IPS-15b (cell line): ENCODE measurements around the gene TOX2.

Source experiments
- H3K27me3 ChIP-seq: one replicate; pipeline ENCODE4 v1.6.1; 2013; ENCODE audit warnings: low read length; ENCODE audit not compliant: control insufficient read depth, insufficient read depth
- H3K36me3 ChIP-seq: one replicate; pipeline ENCODE4 v1.6.1; 2013; ENCODE audit warnings: low read length; ENCODE audit not compliant: control insufficient read depth, insufficient read depth
- H3K4me1 ChIP-seq: one replicate; pipeline ENCODE4 v1.6.1; 2013; ENCODE audit warnings: mild to moderate bottlenecking, low read length; ENCODE audit not compliant: control insufficient read depth, insufficient read depth
- H3K4me3 ChIP-seq: one replicate; pipeline ENCODE4 v1.5.1; 2013; ENCODE audit warnings: low read depth, low read length
- H3K9ac ChIP-seq: one replicate; pipeline ENCODE4 v1.6.1; 2013; ENCODE audit warnings: low read depth, mild to moderate bottlenecking, low read length
- H3K9me3 ChIP-seq: one replicate; pipeline ENCODE4 v1.6.1; 2013; ENCODE audit warnings: mild to moderate bottlenecking, low read length; ENCODE audit not compliant: control insufficient read depth, insufficient read depth

Gene TOX2

GRCh38 chr20:43903953-43904826, 10.5 kb upstream of the TOX2 start:
- no peak overlapping the region for H3K4me3 ChIP-seq
- no peaks in the 10 kb centered on the region for H3K36me3 ChIP-seq
- no peaks in the 10 kb centered on the region for H3K27me3 ChIP-seq
- peaks cover 10% of the 10 kb centered on the region for H3K4me1 ChIP-seq
- H3K9me3 ChIP-seq: no peaks in the 10 kb centered on the region
- H3K9ac ChIP-seq: no peak overlapping the region

DNA sequence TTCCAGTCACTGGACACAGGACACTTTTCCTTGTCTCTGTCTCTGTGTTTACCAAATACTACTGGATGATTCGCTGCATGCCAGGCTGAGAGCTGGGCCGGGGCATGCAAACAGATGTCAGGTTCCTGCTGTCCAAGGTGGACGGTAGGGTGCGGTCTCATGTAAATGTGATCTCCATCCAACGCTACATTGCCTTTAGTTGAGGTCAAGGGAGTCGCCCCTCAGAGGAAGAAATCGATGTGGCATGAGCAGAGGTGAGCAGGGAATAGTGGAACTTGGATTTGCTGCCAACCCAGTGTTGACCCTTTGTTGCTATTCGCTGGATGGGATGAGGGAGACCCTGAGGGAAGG, 9.8 kb upstream of the TOX2 start:
- peaks cover 9% of the 10 kb centered on the region for H3K4me1 ChIP-seq
- H3K9me3 ChIP-seq: no peaks in the 10 kb centered on the region
- H3K4me3 ChIP-seq: no peak overlapping the region
- no peak overlapping the region for H3K9ac ChIP-seq
- H3K36me3 ChIP-seq: no peaks in the 10 kb centered on the region
- H3K27me3 ChIP-seq: no peaks in the 10 kb centered on the region

DNA sequence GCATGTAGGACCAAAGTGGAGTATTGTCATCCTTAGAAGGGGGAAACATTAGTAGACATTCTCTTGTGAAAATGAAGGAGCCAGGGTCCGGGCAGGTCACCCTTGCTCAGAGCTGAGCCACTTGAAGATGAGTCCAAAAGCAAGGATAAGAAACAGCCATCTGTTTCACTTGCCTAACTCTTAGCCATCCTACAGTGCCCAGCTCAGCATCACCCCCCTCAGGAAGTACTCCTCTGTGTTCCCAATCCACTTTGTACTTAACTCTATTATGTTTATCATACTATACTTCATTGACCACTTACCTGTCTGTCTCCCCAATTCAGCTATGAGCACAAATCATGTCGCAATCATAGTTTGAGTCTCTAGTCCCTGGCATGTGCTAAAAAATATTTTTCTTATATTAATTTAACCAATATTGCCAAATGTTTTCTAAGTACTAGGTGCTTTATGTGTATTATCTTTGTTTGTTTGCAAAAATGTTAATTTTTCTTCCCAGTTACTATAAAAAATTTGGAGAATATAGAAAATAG, 8.1 kb upstream of the TOX2 start:
- Histone ChIP-seq H3K4me1 (peaks cover 6% of the 10 kb centered on the region), H3K27me3 (no peaks in the 10 kb centered on the region), H3K9ac (no peak overlapping the region), H3K36me3 (no peaks in the 10 kb centered on the region), H3K9me3 (no peaks in the 10 kb centered on the region), H3K4me3 (no peak overlapping the region)

- peaks cover 6% of the 10 kb centered on the region for H3K4me1 ChIP-seq
- H3K4me3 ChIP-seq: no peak overlapping the region
- H3K36me3 ChIP-seq: no peaks in the 10 kb centered on the region
- peaks cover 20% of the 10 kb centered on the region for H3K27me3 ChIP-seq
- H3K9me3 ChIP-seq: no peaks in the 10 kb centered on the region
- no peak overlapping the region for H3K9ac ChIP-seq
Observed at GRCh38 chr20:43909211-43909610, 5.4 kb upstream of the TOX2 start.

GRCh38 chr20:43909720-43910119, 4.9 kb upstream of the TOX2 start:
- no peaks in the 10 kb centered on the region for H3K9me3 ChIP-seq
- H3K4me3 ChIP-seq: no peak overlapping the region
- peaks cover 22% of the 10 kb centered on the region for H3K27me3 ChIP-seq
- H3K9ac ChIP-seq: no peak overlapping the region
- H3K36me3 ChIP-seq: no peaks in the 10 kb centered on the region
- peaks cover 4% of the 10 kb centered on the region for H3K4me1 ChIP-seq

- Histone ChIP-seq H3K9ac (no peak overlapping the region), H3K36me3 (no peaks in the 10 kb centered on the region), H3K27me3 (peaks cover 28% of the 10 kb centered on the region), H3K9me3 (no peaks in the 10 kb centered on the region), H3K4me1 (no peaks in the 10 kb centered on the region), H3K4me3 (no peak overlapping the region)
Observed at GRCh38 chr20:43910564-43910963, 4.1 kb upstream of the TOX2 start.

GRCh38 chr20:43911066-43911465, 3.6 kb upstream of the TOX2 start:
- Histone ChIP-seq H3K9me3 (no peaks in the 10 kb centered on the region), H3K9ac (no peak overlapping the region), H3K4me1 (no peaks in the 10 kb centered on the region), H3K27me3 (peaks cover 32% of the 10 kb centered on the region), H3K4me3 (no peak overlapping the region), H3K36me3 (no peaks in the 10 kb centered on the region)

DNA sequence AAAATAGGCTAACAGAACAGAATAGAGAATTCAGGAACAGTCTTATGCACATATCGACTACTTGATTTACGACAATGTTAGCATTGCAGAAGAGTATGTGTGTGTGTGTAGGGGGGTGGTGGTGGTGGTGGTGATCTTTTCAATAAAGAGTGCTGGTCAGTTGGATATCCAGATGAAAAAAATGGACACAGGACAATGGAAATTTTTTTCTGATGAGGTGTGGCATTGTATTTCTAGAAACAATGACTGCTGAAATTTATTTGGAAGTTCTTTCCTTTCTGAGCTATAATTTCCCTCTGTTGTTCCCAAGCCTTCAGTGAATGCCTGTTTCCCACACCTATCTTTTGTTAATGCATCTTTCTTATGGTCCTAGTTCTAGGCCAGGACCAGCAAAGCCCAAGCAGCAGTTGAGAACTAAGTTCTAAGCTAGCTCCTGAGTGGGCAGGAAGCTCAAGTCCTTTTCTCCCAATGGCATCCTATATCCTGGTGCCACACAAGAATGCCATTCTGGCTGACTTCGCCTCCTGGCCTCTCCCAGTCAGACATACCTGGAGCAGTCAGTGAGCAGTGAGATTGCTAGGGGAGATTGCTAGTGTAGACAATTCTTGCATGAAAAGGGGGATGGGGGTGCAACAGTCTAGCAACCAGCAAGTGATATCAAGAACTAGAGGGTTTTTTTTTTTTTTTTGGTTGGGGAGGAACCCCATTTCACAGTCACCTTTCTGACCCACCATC, 1.2 kb upstream of the TOX2 start:
- H3K9me3 ChIP-seq: no peaks in the 10 kb centered on the region
- peaks cover 52% of the 10 kb centered on the region for H3K27me3 ChIP-seq
- no peak overlapping the region for H3K4me3 ChIP-seq
- no peaks in the 10 kb centered on the region for H3K4me1 ChIP-seq
- H3K36me3 ChIP-seq: no peaks in the 10 kb centered on the region
- no peak overlapping the region for H3K9ac ChIP-seq

DNA sequence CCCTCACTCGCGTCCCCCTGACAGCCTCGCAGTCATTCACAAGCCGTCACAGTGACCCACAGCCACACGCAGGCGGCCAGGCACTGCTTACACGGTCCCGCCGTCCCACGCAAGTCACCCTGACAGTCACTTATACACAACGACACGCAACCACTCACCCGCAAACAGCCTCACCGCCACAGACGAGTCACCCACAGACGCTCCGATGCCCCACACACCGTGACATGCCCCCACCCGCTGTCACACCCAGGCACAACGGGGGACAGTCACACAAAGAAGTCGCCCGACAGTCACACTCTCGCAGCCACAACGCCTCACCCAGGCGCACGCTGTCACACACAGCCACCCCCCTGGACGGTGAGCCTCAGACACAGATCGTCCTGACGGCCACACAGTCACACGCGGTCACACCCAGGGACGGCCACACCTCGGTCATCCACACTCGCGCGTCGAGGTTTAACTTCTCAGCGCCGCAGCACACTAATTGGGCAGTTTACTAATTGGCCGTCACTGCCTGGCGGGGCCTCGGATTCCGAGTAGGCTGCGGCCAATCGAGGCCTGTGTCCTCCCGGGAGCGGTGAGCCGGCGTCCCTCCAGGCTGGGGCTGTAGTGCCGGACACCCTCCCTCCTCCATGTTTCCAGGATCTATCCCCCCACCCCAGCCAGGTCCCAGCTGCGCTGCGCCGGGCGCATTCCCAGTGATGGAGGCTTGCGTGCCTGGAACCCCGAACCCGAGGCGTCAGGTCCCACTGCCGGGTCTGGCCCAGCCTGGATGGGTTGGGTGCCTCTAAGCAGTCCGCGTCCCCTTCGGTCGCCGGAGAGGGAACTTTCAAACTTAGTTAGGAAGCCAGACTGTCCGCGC, 790 bp downstream of the TOX2 start:
- Histone ChIP-seq H3K4me1 (no peaks in the 10 kb centered on the region), H3K9ac (peak overlapping the region; percentile 5), H3K36me3 (no peaks in the 10 kb centered on the region), H3K27me3 (peaks cover 52% of the 10 kb centered on the region), H3K9me3 (no peaks in the 10 kb centered on the region), H3K4me3 (peak overlapping the region; percentile 65)

- Histone ChIP-seq H3K4me3 (peak overlapping the region; percentile 65), H3K36me3 (no peaks in the 10 kb centered on the region), H3K27me3 (peaks cover 52% of the 10 kb centered on the region), H3K4me1 (no peaks in the 10 kb centered on the region), H3K9ac (peak overlapping the region; percentile 5), H3K9me3 (no peaks in the 10 kb centered on the region)
Observed at GRCh38 chr20:43916073-43916880, 1.6 kb downstream of the TOX2 start.
